Cardiac muscle cell (in vitro differentiated cells and primary cell): ENCODE results near the gene FOXF2. TPM values are rescaled to one million over a fixed set of nuclear protein-coding genes. Genes with fewer than 3 reads are reported as not detected.

Experiments
- DNase-seq, 2 donors: peaks; one replicate each; pipeline versions ENCODE4 v3.0.0 to v3.0.0-alpha.2; 2010 to 2017; ENCODE audit warnings: low read depth in 1 of 2, low spot score in 1 of 2
- H3K27ac ChIP-seq: fragments of 200-600 bp; sonication (generic); 2 replicates; pipeline ENCODE4 v1.5.1; 2016
- H3K27me3 ChIP-seq: fragments of 200-600 bp; sonication (generic); 2 replicates; pipeline ENCODE4 v1.6.0; 2016; ENCODE audit warnings: control low read depth
- H3K36me3 ChIP-seq: fragments of 200-600 bp; sonication (generic); 2 replicates; pipeline ENCODE4 v1.5.1; 2016; ENCODE audit warnings: control low read depth
- H3K4me1 ChIP-seq: fragments of 200-600 bp; sonication (generic); 2 replicates; pipeline ENCODE4 v1.8.1; 2017; ENCODE audit warnings: low read depth, mild to moderate bottlenecking, mixed run types
- H3K4me3 ChIP-seq: fragments of 200-600 bp; sonication (generic); 2 replicates; pipeline ENCODE4 v1.5.1; 2016; ENCODE audit warnings: mild to moderate bottlenecking
- H3K9me3 ChIP-seq: fragments of 200-600 bp; sonication (generic); 2 replicates; pipeline ENCODE4 v1.5.1; 2017; ENCODE audit warnings: low read depth, mild to moderate bottlenecking, control low read depth
- polyA plus RNA-seq: library from polyadenylated mRNA; unstranded; fragments of >200 nt; fragmentation: Nextera tagmentation; extraction: Ambion mirVana; gene quantifications from 2 replicates; pipeline ENCODE4 v1.2.1, GENCODE V29; 2016
- total RNA-seq: library from RNA; depleted of rRNA; stranded (reverse); fragments of >200 nt; gene quantifications from 2 replicates; pipeline ENCODE4 v1.2.3, GENCODE V29; 2016
- TF ChIP-seq, protein P1 (sequence below): IDR thresholded peaks from 2 replicates; pipeline ENCODE4 v1.5.1; 2012; ENCODE audit warnings: low read depth, mild to moderate bottlenecking, low read length

FOXF2 gene
- total and polyA plus RNA-seq, 2 experiments from 2014 or later: 0.09 to 0.16 TPM

GRCh38 chr6:1439349-1439748 is 50.0 kb downstream of the FOXF2 start:
- no peaks in the 10 kb centered on the region for H3K4me1 ChIP-seq
- H3K27me3 ChIP-seq: peaks cover 15% of the 10 kb centered on the region
- H3K9me3 ChIP-seq: peaks cover 4% of the 10 kb centered on the region
- TF ChIP-seq, protein P1, sequence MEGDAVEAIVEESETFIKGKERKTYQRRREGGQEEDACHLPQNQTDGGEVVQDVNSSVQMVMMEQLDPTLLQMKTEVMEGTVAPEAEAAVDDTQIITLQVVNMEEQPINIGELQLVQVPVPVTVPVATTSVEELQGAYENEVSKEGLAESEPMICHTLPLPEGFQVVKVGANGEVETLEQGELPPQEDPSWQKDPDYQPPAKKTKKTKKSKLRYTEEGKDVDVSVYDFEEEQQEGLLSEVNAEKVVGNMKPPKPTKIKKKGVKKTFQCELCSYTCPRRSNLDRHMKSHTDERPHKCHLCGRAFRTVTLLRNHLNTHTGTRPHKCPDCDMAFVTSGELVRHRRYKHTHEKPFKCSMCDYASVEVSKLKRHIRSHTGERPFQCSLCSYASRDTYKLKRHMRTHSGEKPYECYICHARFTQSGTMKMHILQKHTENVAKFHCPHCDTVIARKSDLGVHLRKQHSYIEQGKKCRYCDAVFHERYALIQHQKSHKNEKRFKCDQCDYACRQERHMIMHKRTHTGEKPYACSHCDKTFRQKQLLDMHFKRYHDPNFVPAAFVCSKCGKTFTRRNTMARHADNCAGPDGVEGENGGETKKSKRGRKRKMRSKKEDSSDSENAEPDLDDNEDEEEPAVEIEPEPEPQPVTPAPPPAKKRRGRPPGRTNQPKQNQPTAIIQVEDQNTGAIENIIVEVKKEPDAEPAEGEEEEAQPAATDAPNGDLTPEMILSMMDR: no peak
- no peak overlapping the region for H3K4me3 ChIP-seq
- H3K27ac ChIP-seq: no peak overlapping the region
- no peaks in the 10 kb centered on the region for H3K36me3 ChIP-seq
- peak in 1 of 2 donors; percentile 33 for DNase-seq

GRCh38 chr6:1442929-1443328 is 53.6 kb downstream of the FOXF2 start:
- H3K4me3 ChIP-seq: no peak overlapping the region
- H3K4me1 ChIP-seq: no peaks in the 10 kb centered on the region
- H3K27ac ChIP-seq: no peak overlapping the region
- TF ChIP-seq, protein P1: no peak
- H3K27me3 ChIP-seq: peaks cover 7% of the 10 kb centered on the region
- DNase-seq: no peak
- peaks cover 4% of the 10 kb centered on the region for H3K9me3 ChIP-seq
- H3K36me3 ChIP-seq: no peaks in the 10 kb centered on the region

Other genes with a start within 250 kb of the FOXF2 start
- not detected in 2 replicates for gene FOXQ1, start 77.5 kb upstream of the FOXF2 start, total RNA-seq
- gene FOXQ1, start 77.5 kb upstream of the FOXF2 start, polyA plus RNA-seq: not detected in 2 replicates
- 3.4 and 6.2 TPM in 2 replicates for gene FOXC1, start 220.3 kb downstream of the FOXF2 start, total RNA-seq
- 1.8 and 2.5 TPM in 2 replicates for gene FOXC1, start 220.3 kb downstream of the FOXF2 start, polyA plus RNA-seq